GM19324 (cell line): Measurements from ENCODE around the gene AGTRAP.

ENCODE experiments used
- ATAC-seq: cut with Tn5 transposase; IDR thresholded peaks from one replicate; pipeline ENCODE4 v1.9.1; 2021; ENCODE audit warnings: mild to moderate bottlenecking, moderate library complexity; ENCODE audit not compliant: unreplicated experiment, low FRiP score

AGTRAP gene

GRCh38 chr1:11795238-11795890 lies 59.4 kb downstream of the AGTRAP start:
- no peak for ATAC-seq

- ATAC-seq: no peak
Observed at GRCh38 chr1:11796036-11796828, 60.3 kb downstream of the AGTRAP start.

GRCh38 chr1:11797525-11798216 lies 61.7 kb downstream of the AGTRAP start:
- no peak for ATAC-seq

- no peak for ATAC-seq
Observed at GRCh38 chr1:11799099-11799498, 63.2 kb downstream of the AGTRAP start.

GRCh38 chr1:11799896-11800295 lies 64.0 kb downstream of the AGTRAP start:
- no peak for ATAC-seq

GRCh38 chr1:11800391-11800755 lies 64.4 kb downstream of the AGTRAP start:
- ATAC-seq: no peak
